M059J (cell line): Measurements from ENCODE around the gene LMO7. TPM values are rescaled to one million over a fixed set of nuclear protein-coding genes. Genes with fewer than 3 reads are reported as not detected.

ENCODE experiments used
- DNase-seq: peaks from one replicate; pipeline ENCODE4 v3.0.0-alpha.2; 2012; ENCODE audit warnings: low read depth
- total RNA-seq: library from RNA; depleted of rRNA; stranded (reverse); fragments of >200 nt; shearing (Covaris generic); gene quantifications from 2 replicates; pipeline ENCODE4 v1.2.3, GENCODE V29; 2014; rRNA removed

The LMO7 gene
- total RNA-seq, 1 experiment from 2014 or later: 109 TPM

DNA sequence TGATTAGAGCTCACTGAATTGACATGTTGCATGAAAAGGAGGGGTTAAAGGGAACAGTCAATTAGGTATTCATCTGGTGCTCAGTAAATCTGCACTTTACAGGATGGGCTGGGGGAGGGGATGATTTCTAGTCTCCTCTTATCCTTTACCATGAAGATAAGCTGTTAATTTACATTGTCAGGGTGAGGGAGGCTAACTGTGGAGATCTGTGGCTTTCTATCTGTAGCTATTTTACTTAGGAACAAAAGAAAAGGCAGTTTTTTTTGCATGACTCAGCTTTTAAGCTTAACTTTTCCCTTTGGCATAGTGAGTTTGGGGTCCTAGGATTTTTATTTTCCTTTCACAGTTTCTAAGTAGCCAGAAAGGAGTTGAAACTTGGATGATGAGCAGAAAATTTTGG is 253.3 kb downstream of the LMO7 start:
- DNase-seq: no peak

DNA sequence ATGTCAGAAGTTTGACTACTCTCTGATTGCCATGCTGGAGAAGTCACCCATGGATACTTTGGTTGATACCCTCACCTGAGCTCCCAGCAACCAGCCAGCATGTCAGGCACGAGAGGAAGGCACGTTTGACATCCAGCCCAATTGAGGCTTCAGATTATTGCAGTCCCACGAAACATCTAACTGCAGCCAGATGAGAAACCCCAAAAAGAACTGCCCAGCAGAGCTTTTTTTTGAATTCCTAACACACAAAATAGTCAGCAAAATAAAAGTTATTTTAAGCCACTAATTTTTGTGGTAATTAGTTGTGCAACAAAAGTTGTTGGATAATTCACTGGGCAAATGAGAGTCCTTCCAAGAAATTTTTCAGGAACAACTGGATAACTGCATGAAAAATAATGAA is 259.0 kb downstream of the LMO7 start:
- no peak for DNase-seq

- DNase-seq: peak; percentile 1
Measured at GRCh38 chr13:75896271-75896670, 260.1 kb downstream of the LMO7 start.

GRCh38 chr13:75897386-75897785 is 261.3 kb downstream of the LMO7 start:
- DNase-seq: no peak

- DNase-seq: no peak
Measured at GRCh38 chr13:75901501-75901900, 265.4 kb downstream of the LMO7 start.

GRCh38 chr13:75902166-75903104 is 266.3 kb downstream of the LMO7 start:
- DNase-seq: no peak

GRCh38 chr13:75904012-75904411 is 267.9 kb downstream of the LMO7 start:
- DNase-seq: no peak

DNA sequence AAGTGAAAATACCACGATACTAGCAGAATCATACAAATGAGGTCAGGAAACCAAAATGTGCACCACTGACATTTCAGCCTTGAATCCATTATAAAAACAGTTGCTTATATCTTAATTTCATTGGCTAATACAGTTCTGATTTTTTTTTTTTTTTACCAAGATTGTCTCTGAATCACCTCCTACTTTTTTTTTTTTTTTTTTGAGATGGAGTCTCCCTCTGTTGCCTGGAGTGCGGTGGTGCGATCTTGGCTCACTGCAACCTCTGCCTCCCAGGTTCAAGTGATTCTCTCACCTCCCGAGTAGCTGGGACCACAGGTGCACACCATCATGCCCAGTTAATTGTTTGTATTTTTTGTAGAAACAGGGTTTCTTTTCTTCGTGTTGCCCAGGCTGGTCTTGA is 270.2 kb downstream of the LMO7 start:
- DNase-seq: no peak

GRCh38 chr13:75907044-75907443 is 270.9 kb downstream of the LMO7 start:
- no peak for DNase-seq

GRCh38 chr13:75908141-75908540 is 272.0 kb downstream of the LMO7 start:
- DNase-seq: peak; percentile 4

Other genes with a start within 250 kb of the LMO7 start
- gene TBC1D4, start 154.2 kb upstream of the LMO7 start, total RNA-seq: 6.6 and 9.9 TPM in 2 replicates
- gene COMMD6, start 98.5 kb upstream of the LMO7 start, total RNA-seq: 87.4 and 100 TPM in 2 replicates
- 101 and 112 TPM in 2 replicates for gene UCHL3, start 86.5 kb upstream of the LMO7 start, total RNA-seq